IMR-90 (cell line): ENCODE data around the gene NKAIN2.

Experiments
- BHLHE40 ChIP-seq: fragments of 150-350 bp; IDR thresholded peaks from 2 replicates; pipeline ENCODE4 v1.6.1; 2016; ENCODE audit warnings: mild to moderate bottlenecking, low read depth, low read length
- CEBPB ChIP-seq: IDR thresholded peaks from 2 replicates; pipeline ENCODE4 v1.6.1; 2012; ENCODE audit warnings: low read depth, low read length, improper control_type of control experiment
- FOS ChIP-seq: fragments of 150-350 bp; IDR thresholded peaks from 2 replicates; pipeline ENCODE4 v1.6.1; 2016; ENCODE audit warnings: low read depth, low read length
- POLR2A ChIP-seq: IDR thresholded peaks from 2 replicates; pipeline ENCODE4 v1.6.1; 2012; ENCODE audit warnings: mild to moderate bottlenecking, low read depth, low read length
- RAD21 ChIP-seq: IDR thresholded peaks from 2 replicates; pipeline ENCODE4 v1.6.1; 2012; ENCODE audit warnings: low read length, improper control_type of control experiment
- RCOR1 ChIP-seq: IDR thresholded peaks from 2 replicates; pipeline ENCODE4 v1.6.1; 2012; ENCODE audit warnings: mild to moderate bottlenecking, low read length, improper control_type of control experiment; ENCODE audit not compliant: insufficient replicate concordance
- SMC3 ChIP-seq: fragments of 150-350 bp; IDR thresholded peaks from 2 replicates; pipeline ENCODE4 v1.6.1; 2016; ENCODE audit warnings: low read depth, mild to moderate bottlenecking, antibody characterized with exemption, low read length, moderate library complexity
- TF ChIP-seq, protein P1 (sequence below): conservative IDR thresholded peaks from 2 replicates; pipeline ENCODE4 v1.5.1; 2012; ENCODE audit warnings: mild to moderate bottlenecking, low read depth, low read length, improper control_type of control experiment
- TF ChIP-seq, protein P2 (sequence below): fragments of 150-350 bp; IDR thresholded peaks from 2 replicates; pipeline ENCODE4 v1.6.1; 2017; ENCODE audit warnings: mild to moderate bottlenecking, antibody characterized with exemption, low read length, low read depth
- TF ChIP-seq, protein P3 (sequence below): fragments of 150-350 bp; IDR thresholded peaks from 2 replicates; pipeline ENCODE4 v1.6.1; 2016; ENCODE audit warnings: low read depth, mild to moderate bottlenecking, low read length, moderate library complexity, borderline replicate concordance

DNA sequence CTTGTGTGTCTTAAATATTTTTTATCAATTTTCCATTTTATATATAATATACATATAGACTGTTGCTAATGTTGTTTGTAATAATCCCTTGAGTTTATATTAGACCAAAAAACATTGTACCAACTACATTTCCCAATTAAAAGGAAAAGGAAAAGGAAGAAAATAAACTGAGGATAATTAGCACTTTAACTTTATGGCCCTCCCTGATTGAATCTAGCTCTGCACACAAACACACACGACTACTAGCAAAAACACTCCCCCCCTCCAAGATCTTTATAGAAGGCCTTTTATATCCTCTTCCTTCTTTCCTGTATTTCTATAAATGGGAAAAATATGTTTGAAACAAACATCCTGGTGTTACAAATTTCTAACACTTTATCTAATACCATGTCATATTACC, 276.8 kb downstream of the NKAIN2 start:
- TF ChIP-seq, protein P1, sequence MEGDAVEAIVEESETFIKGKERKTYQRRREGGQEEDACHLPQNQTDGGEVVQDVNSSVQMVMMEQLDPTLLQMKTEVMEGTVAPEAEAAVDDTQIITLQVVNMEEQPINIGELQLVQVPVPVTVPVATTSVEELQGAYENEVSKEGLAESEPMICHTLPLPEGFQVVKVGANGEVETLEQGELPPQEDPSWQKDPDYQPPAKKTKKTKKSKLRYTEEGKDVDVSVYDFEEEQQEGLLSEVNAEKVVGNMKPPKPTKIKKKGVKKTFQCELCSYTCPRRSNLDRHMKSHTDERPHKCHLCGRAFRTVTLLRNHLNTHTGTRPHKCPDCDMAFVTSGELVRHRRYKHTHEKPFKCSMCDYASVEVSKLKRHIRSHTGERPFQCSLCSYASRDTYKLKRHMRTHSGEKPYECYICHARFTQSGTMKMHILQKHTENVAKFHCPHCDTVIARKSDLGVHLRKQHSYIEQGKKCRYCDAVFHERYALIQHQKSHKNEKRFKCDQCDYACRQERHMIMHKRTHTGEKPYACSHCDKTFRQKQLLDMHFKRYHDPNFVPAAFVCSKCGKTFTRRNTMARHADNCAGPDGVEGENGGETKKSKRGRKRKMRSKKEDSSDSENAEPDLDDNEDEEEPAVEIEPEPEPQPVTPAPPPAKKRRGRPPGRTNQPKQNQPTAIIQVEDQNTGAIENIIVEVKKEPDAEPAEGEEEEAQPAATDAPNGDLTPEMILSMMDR = no peak
- TF ChIP-seq POLR2A = no peak
- TF ChIP-seq RAD21 = no peak
- TF ChIP-seq, protein P2, sequence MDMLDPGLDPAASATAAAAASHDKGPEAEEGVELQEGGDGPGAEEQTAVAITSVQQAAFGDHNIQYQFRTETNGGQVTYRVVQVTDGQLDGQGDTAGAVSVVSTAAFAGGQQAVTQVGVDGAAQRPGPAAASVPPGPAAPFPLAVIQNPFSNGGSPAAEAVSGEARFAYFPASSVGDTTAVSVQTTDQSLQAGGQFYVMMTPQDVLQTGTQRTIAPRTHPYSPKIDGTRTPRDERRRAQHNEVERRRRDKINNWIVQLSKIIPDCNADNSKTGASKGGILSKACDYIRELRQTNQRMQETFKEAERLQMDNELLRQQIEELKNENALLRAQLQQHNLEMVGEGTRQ = no peak
- TF ChIP-seq, protein P3, sequence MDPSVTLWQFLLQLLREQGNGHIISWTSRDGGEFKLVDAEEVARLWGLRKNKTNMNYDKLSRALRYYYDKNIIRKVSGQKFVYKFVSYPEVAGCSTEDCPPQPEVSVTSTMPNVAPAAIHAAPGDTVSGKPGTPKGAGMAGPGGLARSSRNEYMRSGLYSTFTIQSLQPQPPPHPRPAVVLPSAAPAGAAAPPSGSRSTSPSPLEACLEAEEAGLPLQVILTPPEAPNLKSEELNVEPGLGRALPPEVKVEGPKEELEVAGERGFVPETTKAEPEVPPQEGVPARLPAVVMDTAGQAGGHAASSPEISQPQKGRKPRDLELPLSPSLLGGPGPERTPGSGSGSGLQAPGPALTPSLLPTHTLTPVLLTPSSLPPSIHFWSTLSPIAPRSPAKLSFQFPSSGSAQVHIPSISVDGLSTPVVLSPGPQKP = no peak
- no peak for TF ChIP-seq RCOR1
- TF ChIP-seq CEBPB = no peak
- TF ChIP-seq BHLHE40 = no peak
- TF ChIP-seq SMC3 = no peak
- TF ChIP-seq FOS = no peak
